SH-SY5Y (cell line): Measurements from ENCODE around the gene SAFB.

ENCODE experiments used
- GATA2 ChIP-seq: IDR thresholded peaks from 2 replicates; pipeline ENCODE4 v1.6.1; 2011; ENCODE audit warnings: mild to moderate bottlenecking, low read depth, low read length
- GATA3 ChIP-seq: IDR thresholded peaks from 2 replicates; pipeline ENCODE4 v1.6.1; 2011; ENCODE audit warnings: low read depth, mild to moderate bottlenecking, low read length, moderate library complexity

DNA sequence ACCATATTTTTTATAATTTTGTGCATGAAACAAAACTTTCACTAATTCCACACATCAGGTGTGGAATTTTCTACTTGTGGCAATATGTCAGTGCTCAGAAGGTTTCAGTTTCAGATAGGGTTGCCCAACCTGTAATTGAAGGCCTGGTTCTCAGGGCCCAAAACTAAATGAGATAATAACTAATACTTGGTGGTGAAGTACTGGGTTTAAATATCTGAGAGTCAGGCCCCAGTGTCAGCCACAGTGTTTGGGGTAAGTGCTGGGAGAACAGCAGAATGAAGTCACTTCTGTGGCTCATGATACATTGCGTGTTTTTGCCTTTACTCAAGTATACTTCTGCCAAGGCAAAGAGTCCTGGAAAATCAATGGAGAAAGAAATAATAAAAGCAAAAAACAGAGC, 5.6 kb downstream of the SAFB start:
- TF ChIP-seq GATA2, result no peak
- no peak for TF ChIP-seq GATA3
